ENCODE measurements around the gene BCL11B.

BCL11B gene

GRCh38 chr14:99158646-99159165, 113.3 kb downstream of the BCL11B start:
- no peak for DNase-seq (ENCODE audit: low spot score)

DNA sequence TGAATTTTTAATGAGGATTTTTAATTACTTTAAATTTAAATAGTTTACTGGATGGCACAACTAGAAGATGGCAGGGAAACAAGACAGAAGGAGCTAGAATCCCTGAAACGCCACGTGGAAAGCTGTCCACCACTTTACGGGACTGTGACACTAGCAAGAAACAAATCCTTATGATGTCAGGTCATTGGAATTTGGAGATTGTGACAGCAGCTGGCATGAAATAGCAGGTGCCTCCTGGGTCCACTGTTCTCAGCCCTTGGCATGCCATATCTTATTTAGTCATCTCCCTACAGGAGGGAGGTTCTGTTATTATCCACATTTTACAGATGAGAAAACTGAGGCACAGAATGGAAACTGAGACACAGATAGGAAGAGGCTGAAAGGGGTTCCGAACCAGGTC, 113.8 kb downstream of the BCL11B start:
- no peak for DNase-seq (ENCODE audit: low spot score)

DNA sequence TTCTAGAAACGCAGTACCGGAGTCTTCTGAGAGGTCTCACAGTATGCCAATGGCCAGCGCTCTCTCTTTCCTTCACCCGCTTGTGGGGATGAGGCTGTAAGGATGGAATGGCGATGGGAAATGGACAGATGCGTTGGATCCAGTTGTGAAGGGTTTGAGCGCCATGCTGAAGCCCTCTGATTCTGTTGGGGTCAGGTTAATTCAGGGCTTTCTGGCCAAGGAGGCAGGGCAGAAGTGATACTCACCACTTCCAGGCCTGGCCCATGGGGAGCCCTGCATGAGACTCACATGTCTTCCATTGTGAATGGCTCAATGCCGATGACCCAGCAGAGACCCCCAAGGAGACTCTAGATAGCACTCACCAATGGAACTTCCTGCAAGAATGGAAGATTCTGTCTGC, 114.3 kb downstream of the BCL11B start:
- no peak for DNase-seq (ENCODE audit: low spot score)

- DNase-seq (ENCODE audit: low spot score), result no peak
Measured at GRCh38 chr14:99157246-99157645, 114.8 kb downstream of the BCL11B start.

GRCh38 chr14:99156814-99157213, 115.2 kb downstream of the BCL11B start:
- DNase-seq (ENCODE audit: low spot score), result no peak

DNA sequence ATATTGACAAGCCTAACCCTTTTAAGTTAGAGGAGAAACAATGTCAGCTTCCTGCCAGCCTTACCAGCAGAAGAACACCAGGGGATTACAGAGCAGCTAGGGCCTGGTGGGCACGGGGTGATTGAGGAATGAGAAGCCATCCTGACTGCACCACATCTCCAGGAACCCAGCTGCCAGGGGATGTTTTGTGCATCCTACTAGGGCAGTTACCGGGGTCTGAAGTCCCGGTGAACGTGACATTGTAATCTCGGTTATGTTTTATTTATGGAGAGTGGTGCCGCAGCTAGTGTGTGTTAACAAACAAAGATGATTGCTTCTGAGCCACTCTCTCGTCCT, 115.9 kb downstream of the BCL11B start:
- no peak for DNase-seq (ENCODE audit: low spot score)

GRCh38 chr14:99155173-99156089, 116.6 kb downstream of the BCL11B start:
- no peak for DNase-seq (ENCODE audit: low spot score)

DNA sequence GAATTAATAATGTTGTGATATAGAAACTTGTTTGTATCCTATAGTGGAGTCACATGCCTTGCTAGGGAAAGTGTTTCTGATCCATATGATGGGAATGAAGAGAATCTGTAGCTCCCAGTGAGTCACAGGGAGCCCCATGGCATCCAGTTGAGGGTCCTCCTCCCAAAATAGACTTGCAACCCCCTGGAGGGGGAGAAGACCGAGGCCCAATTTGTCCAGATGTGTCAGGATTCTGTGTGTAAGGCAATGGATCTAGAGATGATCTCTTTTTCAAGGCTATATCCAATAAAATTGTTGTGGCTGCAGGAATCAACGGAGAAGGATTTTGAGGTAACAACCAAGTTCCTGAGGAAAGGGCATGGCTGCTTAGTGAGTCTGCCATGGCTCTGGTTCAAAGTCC, 121.8 kb downstream of the BCL11B start:
- DNase-seq (ENCODE audit: low spot score), result no peak

GRCh38 chr14:99148861-99149610, 123.0 kb downstream of the BCL11B start:
- DNase-seq (ENCODE audit: low spot score), result no peak

DNA sequence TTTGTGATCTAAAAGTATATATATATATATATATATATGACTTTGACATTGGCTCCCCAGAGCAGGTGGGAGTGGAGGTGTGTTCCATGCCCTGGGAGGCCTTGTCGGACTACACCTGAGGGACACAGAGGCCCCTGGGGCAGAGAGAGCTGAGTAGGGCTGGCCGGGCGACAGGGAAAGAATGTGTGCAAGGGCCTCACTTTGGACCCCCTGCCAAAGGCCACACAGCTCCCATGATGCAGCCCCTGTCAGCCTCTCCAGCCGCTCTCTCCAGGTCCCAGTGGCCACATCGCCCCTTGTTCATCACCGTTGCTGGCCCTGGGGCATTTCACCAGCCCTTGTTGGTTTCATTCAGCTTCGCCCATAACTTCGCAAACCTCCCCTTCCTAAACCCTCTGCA, 123.9 kb downstream of the BCL11B start:
- no peak for DNase-seq (ENCODE audit: low spot score)

- DNase-seq (ENCODE audit: low spot score), result no peak
Measured at GRCh38 chr14:99147366-99147740, 124.6 kb downstream of the BCL11B start.

GRCh38 chr14:99146616-99147365, 125.2 kb downstream of the BCL11B start:
- no peak for DNase-seq (ENCODE audit: low spot score)

DNA sequence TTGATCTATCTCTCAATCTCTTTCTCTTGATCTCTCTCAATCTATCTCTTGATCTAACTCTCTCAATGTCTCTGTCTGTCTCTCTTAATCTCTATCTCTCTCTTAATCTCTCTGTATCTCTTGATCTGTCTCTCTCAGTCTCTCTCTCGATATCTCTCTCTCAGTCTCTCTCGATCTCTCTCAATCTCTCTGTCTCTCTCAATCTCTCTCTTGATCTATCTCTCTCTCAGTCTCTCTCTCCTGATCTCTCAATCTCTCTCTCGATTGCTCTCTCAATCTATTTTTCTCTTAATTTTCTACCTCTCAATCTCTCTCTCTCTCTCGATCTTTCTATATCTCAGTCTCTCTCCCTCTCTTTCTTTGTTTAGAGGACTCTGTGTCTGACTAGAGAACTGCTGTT, 126.7 kb downstream of the BCL11B start:
- no peak for DNase-seq (ENCODE audit: low spot score)

GRCh38 chr14:99143793-99144192, 128.2 kb downstream of the BCL11B start:
- no peak for DNase-seq (ENCODE audit: low spot score)

- no peak for DNase-seq (ENCODE audit: low spot score)
Measured at GRCh38 chr14:99143126-99143525, 128.9 kb downstream of the BCL11B start.

GRCh38 chr14:99141236-99141635, 130.8 kb downstream of the BCL11B start:
- DNase-seq (ENCODE audit: low spot score), result no peak

DNA sequence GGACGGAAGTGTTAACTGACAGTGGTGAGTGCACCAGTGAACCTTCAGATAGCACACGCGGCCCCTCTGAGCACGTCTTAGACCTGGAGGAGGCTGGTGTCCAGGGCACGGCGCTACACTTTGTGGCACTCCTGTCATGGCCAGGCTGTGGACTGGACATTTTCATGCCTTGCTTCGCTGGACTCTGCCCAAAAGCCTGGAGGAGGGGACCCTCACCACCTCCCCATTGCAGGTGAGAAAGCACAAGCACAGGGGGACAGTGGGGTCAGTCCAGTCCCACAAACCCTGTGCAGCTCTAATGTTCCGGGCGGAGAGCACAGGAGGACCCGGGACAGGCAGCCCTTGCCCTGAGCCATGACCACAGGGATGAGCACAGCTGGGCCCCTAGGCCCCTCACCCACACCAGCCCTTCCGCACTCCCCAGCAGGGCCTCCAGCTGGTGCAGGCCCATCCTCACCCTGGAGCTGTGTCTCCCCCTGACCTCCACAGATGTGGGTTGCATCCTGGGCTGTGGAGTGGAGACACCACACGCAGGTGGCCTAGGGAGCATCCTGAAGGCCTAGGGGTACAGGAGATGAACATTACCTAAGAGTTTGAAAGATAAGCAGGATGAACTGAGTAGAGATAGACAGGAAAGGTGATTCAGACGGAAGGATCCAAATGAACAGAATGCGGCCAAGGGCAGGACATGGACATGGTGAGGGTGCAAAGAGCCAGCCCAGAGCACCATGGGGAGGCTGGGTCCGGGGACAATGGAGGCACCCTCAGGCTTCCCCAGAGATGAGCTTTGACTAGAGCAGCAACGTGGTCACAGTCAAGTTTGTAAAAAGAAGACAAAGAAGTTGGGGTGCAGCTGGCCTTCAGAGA, 132.8 kb downstream of the BCL11B start:
- DNase-seq (ENCODE audit: low spot score), result no peak

GRCh38 chr14:99137913-99138571, 134.0 kb downstream of the BCL11B start:
- no peak for DNase-seq (ENCODE audit: low spot score)

GRCh38 chr14:99137001-99137700, 134.8 kb downstream of the BCL11B start:
- DNase-seq (ENCODE audit: low spot score), result no peak

DNA sequence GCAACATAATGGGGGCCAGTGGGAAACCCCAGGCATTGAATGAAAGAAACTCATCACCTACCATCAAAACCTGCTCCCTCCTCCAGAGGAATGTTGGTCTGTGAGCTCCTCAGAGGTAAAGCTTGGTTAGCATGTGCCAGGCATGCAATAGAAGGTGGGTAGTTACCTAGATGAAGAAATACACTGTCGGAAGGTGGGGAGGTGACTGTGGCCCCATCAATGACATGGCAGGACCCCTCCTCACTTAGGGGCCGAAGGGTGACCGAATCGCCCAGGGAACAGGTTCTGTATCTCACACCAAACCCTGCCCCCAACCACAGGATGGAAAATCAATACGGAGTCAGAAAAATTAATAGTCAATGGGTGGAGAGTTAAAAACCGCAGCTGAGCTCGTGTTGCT, 135.6 kb downstream of the BCL11B start:
- DNase-seq (ENCODE audit: low spot score), result no peak
